Measurements from ENCODE around the gene CMTM3.

GRCh38 chr16:66562986-66563385, 41.5 kb upstream of the CMTM3 start:
- no peak for TF ChIP-seq POLR2A (IDR thresholded peaks at IDR 0.05)
- TF ChIP-seq CTCF (IDR thresholded peaks at IDR 0.05) = no peak
